ENCODE measurements around the gene SLC25A47.
"Not testable (repeated sequence)": the region's sequence is repeated elsewhere in the genome, so short reads cannot be mapped to it uniquely, and the experiment has no call there.

Gene SLC25A47, protein sequence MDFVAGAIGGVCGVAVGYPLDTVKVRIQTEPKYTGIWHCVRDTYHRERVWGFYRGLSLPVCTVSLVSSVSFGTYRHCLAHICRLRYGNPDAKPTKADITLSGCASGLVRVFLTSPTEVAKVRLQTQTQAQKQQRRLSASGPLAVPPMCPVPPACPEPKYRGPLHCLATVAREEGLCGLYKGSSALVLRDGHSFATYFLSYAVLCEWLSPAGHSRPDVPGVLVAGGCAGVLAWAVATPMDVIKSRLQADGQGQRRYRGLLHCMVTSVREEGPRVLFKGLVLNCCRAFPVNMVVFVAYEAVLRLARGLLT

DNA sequence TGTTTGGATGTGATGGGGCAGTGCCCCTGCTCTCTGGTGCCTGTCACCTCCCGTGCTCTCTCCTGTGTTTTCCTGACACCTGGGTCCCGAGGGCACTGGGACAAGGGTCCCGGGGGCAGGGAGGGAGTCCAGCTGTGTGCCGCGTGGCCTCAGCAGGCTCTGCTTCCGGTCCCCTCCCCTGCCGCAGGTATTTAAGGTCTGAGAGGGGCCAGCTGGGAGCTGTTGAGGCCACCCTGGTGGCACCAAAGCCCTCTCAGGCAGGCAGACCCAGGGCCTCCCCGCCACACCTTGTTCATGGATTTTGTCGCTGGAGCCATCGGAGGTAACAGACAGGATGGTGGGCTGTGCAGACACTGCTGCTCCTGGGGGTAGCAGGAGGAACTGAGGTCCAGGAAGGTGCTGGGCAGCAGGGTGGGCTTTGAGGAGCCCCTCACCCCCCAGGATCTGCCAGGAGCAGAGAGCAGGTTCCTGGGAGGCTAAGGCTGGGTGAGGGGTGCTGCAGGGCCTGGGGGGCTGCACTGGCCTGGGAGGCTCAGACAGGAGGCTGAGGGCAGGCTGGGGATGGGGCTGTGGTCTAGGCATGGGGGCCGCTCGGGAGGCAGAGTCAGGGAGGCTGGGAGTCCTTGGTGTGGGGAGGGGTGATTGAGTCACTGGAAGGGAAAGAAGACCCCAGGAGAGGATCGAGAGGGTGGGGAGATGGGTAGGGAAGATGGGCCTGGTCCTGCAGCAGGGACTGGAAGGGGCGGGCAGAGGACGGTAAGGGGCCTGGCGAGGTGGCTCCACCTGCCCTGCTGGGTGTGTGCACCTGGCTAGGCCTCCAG is at the start of gene SLC25A47:
TSS of gene SLC25A47 (plus strand) at position 219 of the 821 bp plus-strand sequence. CDS start at position 295, 76 bp downstream.
- DNase-seq = no peak

DNA sequence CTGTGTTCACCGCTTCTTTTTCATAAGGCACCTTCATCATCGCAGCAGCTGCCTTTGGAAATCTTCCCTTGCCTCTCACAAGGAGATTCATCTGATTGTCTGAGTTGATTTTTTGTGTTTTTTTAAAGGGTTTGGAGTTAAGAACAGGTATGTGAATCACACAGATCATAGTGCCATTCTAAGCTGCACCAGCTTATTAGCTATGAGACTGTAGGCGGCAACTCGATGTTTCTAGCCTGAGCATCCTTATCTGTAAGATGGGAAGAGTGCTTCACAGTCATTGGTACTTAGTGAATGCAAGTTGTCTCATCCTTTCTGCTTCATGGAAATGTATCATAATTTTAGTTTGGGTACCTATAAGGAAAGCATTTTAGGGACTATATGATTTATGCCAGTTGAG is 48.9 kb upstream of the SLC25A47 start:
- DNase-seq = no peak

DNA sequence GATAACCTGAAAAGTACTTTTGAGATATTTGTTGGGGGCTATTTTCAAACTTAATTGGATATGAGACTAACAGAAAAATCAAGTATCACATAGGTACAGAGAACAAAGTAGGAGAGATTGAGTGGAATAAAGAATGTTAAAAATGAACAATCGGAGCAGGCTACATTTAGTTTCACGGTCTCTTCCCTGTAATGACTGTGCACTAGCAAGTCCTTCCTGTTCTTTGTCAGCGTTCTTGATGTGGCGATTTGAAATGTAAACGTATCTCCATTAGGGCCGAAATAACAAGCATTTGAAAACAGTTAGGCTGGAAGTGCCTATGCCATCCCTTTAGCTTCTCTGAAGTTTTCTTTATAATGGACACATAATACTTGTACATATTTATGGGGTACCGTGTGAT is 47.9 kb upstream of the SLC25A47 start:
- DNase-seq = no peak

DNA sequence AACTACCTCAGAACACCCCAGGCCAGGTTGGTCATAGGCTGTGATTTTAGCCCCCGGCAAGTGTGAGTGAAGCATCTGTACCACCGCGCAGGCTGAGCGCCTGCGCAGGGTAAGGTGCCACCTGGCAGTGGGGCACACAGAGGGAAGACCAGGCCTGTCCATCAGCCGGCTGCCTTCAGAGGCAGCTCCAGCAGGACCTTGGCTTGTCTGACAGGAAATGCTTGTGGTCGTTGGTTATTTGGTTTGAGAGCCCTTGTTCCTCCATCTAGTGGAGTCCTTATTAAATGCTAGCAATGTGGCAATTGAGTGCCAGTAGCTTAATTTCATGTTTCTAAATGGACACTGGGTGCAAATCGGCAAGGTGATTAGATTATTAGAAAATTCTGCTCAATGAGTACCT is 44.4 kb upstream of the SLC25A47 start:
- no peak for DNase-seq

DNA sequence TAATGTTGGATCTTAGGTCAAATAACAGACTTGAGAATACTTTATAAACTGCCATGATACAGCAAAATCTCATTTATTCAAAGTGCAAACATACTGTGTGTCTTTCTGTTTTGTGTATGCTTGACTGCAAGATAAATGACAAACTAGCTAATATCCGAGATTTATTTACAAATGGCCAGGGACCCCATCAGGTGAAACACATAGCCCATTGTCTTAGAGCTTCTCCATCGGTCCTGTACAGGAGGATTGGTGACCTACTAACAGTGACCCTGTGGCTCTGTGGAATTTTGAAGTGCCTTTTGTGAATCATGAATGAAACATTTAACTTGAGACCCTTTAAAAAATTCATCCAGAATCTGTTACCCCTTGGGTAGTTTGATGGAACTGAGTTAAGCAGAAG is 44.0 kb upstream of the SLC25A47 start:
- DNase-seq = no peak

DNA sequence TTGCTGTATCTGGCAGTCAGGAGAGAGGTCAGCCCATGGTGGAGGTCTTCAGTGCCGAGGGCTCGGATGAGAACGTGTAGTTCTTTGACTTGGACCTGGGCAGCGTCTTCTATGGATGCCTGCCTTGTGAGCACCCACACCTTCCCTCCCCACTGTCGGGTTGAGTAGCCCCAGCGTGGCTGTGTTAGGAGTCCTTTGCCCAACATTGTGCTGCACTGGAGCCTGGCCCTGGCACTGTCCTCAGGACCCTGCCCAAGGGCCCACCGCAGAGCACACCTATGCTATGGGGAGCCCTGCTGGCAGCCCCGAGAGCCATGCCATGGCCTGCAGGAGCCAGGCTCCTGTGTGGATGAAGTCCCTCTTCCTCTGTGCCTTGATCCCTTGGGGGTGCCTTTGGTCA is 43.6 kb upstream of the SLC25A47 start:
- DNase-seq = no peak

DNA sequence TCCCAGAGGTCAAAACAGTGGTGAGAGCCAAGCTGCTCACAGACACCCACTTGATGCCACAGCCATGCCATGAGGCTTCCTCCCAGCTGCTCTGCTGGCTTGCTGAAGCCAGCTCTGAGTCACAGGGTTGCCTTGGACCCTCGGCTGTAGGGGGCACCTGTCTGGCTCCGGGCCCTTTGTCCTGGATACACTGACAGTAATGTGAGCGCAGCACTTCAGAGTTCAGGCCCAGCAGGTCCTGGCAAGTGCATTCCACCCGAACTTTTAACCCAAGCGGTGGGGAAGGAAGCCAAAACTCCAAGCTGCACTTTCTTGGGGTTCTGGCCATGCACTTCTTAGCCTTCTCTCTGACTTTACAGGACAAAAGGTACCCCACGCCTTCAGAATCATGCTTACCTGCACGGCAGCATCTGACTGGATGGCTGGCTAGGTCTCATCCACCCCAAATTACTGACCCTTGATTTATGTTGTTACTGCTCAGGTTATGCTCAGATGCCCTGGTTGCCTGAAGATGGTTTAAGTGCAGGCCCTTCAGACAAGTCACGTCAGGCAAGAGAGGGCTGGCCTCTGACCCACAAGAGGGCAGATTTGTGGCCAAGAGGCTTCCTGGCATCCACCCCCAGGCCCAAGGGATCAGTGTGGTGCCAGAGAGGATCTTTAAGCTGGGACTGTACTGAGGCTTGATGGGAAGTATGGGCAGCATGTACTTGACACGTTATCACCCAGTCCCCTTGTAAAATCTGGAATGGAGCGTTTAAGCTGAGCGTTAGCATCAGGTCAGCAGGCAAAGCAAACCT is 41.7 kb upstream of the SLC25A47 start:
- no peak for DNase-seq

DNA sequence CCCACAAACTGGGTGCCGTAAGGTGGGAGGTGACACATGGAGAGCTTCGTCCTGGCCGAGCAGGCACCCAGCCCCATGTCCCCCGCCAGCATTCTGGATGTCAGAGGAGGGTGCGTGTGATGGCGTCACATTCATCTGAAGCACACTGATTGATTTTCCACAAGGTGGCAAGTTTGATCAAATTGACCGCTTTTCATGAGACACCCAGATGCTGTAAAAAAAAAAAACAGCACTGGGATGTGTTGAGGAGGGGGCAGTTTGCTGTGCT is 41.1 kb upstream of the SLC25A47 start:
- DNase-seq = no peak

DNA sequence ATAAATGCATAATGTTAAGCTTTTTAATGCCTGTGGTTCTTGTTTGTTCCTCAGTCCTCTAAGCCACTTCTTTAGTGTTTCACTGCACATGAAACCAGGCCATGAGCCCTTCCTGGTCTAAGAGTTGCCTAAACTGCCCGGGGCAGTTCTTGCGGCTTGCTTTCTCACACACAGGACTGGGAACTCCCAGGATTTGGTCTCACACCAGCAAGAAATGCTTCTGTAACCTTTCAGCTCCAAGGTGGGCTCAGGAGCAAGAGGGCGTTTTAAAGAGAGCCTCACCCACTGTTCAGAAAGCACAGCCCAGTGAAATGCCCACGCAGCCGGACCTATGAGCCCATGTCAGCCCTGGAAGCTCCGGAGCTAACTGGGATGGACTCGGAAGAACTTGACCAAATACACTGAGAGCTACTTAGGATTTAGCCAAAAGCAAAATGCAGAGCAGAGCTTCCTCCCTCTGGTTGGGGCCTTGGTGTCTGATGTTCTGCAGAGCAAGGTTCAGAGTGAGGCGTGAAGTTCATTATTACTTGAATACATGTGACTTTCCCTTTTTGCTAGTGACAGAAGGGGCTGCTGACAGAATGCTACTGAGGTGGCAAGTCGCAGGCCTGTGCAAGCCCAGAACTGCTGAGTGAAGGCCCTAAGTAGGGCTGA is 40.2 kb upstream of the SLC25A47 start:
- DNase-seq = no peak

DNA sequence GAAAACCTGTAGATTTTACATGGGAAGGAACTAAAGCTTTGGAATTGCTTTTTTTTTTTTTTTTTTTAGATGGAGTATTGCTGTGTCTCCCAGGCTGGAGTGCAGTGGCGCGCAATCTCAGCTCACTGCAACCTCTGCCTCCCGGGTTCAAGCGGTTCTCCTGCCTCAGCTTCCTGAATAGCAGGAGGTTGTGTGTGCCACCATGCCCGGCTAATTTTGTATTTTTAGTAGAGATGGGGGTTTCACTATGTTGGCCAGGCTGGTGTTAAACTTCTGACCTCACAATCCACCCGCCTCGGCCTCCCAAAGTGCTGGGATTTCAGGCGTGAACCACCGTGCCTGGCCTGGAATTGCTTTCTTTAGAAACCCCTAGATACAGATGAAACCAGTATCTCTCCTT is 39.7 kb upstream of the SLC25A47 start:
- not testable (repeated sequence) for DNase-seq

DNA sequence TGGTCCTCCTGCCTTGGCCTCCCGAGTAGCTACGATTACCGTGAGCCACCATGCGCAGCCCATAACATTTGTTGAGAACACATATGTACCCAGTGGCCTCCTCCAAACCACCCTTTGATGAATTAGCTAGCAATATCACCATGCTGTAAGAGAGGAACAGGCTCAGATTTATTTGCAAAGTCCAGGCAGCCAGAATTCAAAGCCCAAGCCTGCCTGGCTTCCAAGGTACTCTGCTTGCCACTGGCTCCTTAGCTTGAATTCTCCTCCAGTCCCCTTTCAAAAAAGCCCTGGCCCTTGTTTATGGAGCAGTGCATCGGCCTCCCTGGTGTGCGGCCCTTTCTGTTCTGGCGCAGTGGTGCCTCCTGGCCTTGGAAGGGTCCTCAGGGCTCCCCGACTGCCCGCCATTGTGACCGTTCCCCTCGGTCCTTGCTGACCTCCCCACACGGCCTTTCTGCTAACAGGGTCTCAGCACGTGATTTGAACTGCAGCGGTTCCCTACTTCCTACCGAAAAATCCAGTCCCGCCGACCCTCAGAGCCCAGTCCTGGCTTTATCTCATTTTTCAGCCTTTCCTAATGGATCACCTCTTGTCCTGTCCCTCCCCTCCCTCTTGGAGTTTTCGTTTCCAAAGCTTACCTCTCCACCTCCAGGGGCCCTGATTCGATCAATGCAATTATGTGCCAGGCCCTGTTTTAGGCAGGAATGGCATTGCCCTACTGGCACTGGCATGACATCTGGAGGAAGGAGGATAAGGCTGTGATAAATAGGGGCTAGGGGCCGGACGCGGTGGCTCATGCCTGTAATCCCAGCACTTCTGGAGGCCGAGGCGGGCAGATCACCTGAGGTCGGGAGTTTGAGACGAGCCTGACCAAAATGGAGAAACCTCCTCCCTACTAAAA is 38.9 kb upstream of the SLC25A47 start:
- no peak for DNase-seq

DNA sequence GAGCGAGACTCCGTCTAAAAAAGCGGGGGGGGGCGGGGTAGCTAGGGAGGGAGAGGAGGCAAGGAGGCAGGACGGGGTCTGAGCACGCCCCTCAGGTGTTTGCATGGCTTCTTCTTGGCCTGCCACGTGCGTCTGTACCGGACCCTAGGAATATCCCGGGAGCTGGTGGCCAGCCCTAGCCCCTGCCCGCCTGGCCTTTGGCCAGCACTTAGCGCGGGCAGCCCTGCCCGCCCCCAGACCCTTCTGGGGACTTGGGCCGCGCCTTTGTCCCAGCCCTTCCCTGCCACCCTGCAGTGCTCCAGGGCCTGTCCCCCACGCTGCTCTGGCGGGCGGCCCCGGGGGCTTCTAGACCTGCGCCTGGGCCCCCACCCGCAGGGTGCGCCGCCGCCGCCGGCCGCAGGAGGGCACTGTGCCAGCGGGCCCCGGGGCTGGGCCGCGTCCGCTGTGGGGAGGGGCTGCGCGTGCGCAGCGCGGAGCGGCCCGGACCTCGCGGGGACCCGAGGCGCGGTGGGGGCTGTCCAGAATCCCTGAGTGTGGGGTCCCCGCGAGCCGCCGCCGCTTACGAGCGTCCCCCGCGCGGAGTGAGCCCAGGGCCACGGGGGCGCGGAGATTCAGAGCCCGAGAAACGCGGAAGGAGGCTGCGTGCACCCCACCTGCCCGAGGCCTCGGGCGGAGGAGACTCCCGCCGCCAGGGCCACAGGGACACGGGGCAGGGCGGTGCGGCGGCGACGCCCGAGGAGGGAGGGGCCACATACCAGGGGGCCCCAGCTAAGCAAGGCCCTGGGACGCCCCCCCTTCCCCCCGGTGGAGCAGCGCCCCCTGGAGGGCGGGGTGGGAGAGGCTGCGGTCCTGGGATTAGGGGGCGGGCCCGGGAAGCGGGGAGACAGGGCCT is 37.9 kb upstream of the SLC25A47 start:
- DNase-seq = peak; percentile 34

DNA sequence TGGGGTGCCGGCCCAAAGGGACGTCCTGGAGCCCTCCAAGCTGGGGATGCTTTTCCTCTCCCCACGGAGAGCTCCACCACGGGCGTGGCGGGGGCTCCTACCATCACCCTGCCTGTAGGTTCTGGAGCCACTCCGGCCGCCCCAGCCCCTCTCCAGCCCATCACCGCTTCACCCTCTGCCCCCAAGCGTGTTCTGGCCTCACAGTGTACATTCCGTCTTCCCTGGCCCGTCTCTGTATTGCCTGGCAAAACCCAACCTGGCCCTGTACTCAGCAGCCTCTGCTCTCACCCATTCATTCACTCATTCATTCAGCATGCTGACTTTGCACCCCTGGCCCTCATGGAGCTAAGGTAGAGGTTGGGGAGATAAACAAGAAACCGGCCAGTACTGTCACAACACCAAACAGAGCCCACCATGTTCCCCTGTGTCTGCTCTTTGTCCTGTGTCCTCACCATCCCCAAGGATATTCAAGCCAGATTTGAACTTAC is 37.2 kb upstream of the SLC25A47 start:
- no peak for DNase-seq

DNA sequence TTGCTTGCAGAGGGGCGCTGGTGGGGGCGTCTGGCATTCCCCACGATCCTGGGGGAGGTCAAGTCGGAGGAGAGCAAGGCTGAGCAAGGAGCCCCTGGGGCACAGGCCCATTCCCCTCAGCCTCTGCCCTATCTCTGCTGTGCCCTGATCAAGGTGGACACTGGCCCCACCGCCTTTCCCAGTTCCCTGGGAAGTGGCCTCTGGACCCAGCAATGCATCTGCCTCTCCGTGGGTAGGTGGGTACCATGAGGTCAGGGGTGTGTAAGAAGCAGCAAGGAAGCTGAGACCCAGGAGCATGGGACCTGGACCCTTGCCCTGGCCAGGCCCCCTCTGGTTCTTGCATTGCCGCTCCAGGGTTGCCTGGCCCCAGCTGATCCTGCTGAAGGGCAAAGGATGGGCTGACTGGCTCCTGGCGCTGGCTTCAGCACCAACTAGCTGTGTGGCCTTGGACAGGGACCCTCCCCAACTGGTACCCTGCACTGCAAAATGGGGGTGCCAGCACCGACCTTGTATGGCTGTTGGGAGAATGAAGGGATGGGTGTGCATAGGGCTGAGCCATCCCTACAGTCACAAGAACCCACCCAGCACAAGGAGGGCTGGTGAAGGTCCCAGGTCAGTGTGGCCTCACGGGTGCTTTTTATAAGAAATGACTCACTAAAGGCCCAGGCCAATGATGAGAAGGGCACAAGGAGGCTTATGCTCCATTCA is 36.5 kb upstream of the SLC25A47 start:
- no peak for DNase-seq

DNA sequence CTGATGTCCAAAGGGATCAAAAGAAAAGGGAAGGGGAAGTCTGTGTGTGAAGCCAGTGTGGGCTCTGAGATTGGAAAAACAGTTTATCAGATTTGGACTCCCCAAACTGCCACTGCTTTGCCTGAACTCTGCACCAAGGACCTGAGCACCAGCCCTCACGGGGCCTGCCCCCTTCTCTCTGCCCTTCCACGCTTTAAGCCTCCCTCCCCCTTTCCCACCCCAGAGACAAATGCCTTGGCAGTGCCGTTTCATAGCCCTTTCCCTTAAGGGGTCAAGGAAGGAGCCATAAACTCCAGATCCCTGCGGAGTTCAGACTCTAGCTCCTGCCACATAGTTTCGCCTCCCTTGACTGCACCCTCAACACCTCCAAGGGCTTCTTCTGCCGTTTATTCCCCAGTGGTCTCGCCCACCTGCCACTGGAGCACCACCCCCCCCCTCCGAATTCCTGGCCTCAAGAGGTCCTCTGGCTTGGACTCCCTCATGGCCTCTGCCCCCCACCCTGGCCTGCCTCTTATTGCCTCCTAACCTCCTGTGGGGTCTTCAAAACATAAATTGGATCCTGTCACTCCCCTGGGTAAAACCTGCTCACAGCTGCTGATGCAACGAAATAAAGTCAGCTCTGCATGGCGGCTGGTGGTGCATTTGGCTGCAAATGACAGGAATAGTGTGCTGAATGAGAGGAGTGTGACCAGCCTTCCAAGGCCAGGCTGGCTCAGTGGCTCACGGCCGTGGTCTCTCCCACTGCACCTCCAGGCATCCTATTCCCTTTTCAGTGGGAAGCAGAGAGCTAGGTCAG is 35.7 kb upstream of the SLC25A47 start:
- no peak for DNase-seq

DNA sequence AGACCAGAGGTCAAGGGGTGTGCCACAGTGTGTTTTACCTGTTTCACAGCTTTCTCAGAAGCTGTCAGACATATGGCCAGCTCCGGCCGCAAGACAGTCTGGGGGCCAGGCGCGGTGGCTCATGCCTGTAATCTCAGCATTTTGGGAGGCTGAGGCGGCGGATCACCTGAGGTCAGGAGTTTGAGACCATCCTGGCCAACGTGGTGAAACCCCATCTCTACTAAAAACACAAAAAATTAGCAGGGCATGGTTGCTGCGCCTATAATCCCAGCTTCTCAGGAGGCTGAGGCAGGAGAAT is 35.2 kb upstream of the SLC25A47 start:
- DNase-seq = not testable (repeated sequence)

DNA sequence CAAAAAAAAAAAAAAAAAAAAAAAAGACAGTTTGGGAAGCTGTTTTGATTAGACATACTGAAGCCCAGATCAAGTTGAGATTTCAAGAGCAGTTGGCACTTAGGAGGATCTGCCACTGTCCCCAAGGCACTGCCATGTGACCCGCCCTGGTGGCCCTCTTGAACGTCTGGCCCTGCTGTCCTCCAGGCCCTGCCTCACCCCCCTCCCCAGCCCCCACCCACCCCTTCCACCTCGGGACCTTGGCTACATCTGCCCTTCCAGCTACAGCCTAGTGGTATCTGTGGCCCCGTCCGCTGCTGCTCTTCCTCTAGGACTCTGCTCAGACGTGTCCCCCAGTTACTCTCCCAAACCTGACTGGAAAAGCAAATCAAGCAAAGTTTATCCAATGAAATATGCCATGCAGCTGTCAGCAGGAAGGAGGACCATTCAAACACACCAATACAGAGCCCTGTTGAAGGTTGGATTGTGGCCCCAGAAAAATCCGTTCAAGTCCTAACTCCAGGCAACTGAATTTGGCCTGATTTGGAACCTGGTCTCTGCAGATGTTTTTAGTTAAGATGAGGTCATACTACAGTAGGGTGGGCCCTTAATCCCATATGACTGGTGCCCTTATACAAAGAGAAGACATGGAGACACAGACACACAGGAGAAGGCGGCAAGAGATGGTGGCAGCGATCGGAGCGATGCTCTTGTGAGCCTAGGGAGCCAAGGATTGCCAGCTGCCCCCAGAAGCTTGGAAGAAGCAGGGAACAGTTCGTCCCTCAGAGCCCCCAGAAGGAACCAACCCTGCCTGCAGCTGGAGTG is 34.6 kb upstream of the SLC25A47 start:
- DNase-seq = no peak

DNA sequence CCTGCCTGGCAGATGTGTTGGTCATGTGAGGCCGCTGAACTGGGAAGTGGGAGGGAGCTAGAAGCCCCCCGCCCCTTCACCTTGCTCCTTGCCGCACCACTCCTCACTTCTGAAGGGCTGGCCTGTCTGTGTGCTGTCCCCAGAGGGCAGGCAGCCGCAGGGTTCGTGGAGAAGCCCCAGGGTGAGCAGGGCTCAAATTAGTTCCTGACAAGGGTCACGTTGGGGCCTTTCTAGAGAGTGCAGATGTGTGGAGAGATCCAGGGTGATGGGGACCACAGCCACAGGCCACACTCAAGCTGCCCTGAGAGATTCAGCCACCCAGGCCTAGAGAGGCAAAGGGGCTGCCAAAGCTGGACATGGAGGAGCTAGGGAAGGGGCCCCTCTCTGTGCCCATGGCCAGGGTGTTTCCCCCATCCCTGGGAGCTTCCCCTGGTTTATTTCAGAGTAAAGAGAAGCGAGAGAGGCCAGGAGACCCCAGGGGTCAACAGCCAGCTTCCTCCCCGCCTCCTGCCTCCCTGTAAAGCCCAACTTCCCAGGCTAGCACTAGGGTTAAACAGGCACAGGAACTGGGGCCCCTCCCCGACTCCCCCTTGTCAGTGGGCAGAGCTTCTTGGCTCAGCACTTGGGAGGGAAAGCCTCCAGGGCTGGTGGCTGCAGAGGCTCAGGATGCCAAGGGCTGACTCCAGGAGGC is 33.1 kb upstream of the SLC25A47 start:
- DNase-seq = no peak

All from NCI-H2227 treated with DMSO at 0.1 percent for 48 hours (cell line).